CD4-positive, alpha-beta T cell treated with Interleukin-12 subunit alpha and Interleukin-12 subunit beta, for 1 hour (primary cell): ENCODE measurements around the gene SAMD4B.
A peak's percentile ranks its signal among the peaks of the same experiment; 100 is the strongest.

Source experiments
- DNase-seq: peaks from one replicate; pipeline ENCODE4 v3.0.0-alpha.2; 2020

SAMD4B gene

GRCh38 chr19:39428283-39429112, 86.3 kb downstream of the SAMD4B start:
- no peak for DNase-seq

GRCh38 chr19:39430675-39431593, 88.7 kb downstream of the SAMD4B start:
- DNase-seq: peak; percentile 83

- no peak for DNase-seq
Observed at GRCh38 chr19:39432677-39433025, 90.4 kb downstream of the SAMD4B start.

GRCh38 chr19:39433480-39434079, 91.4 kb downstream of the SAMD4B start:
- DNase-seq: no peak

- no peak for DNase-seq
Observed at GRCh38 chr19:39434123-39435076, 92.2 kb downstream of the SAMD4B start.
